ENCODE results near the gene CUX1.

The CUX1 gene

GRCh38 chr7:101942603-101943210 is 125.3 kb downstream of the CUX1 start:
- Histone ChIP-seq H3K79me2 (ENCODE audit: control insufficient read depth, insufficient read depth, low read length, unreplicated experiment) (peaks cover 5% of the 10 kb centered on the region), H3K27ac (ENCODE audit: low read depth, low read length) (peak overlapping the region; percentile 14; the same call in 1 of the 2 replicates)

GRCh38 chr7:101943306-101943705 is 125.9 kb downstream of the CUX1 start:
- H2AFZ ChIP-seq (ENCODE audit: low read length, unreplicated experiment), result no peak overlapping the region
- peaks cover 5% of the 10 kb centered on the region for H3K79me2 ChIP-seq (ENCODE audit: control insufficient read depth, insufficient read depth, low read length, unreplicated experiment)
- no peak overlapping the region for H3K27ac ChIP-seq (ENCODE audit: low read depth, low read length)
- H3K4me3 ChIP-seq (ENCODE audit: low read depth, low read length), result no peak overlapping the region
- H3K4me1 ChIP-seq (ENCODE audit: control insufficient read depth, insufficient read depth, low read length, unreplicated experiment), result peaks cover 19% of the 10 kb centered on the region
- no peaks in the 10 kb centered on the region for H3K36me3 ChIP-seq (ENCODE audit: insufficient read depth, low read length)
- H3K27me3 ChIP-seq (ENCODE audit: insufficient read depth, low read length), result no peaks in the 10 kb centered on the region

More at GRCh38 chr7:101942603-101943210, 125.3 kb downstream of the CUX1 start:
- no peak overlapping the region for H2AFZ ChIP-seq (ENCODE audit: low read length, unreplicated experiment)
- H3K36me3 ChIP-seq (ENCODE audit: insufficient read depth, low read length), result no peaks in the 10 kb centered on the region
- H3K4me1 ChIP-seq (ENCODE audit: control insufficient read depth, insufficient read depth, low read length, unreplicated experiment), result peaks cover 19% of the 10 kb centered on the region
- no peak overlapping the region for H3K4me3 ChIP-seq (ENCODE audit: low read depth, low read length)
- H3K27me3 ChIP-seq (ENCODE audit: insufficient read depth, low read length), result no peaks in the 10 kb centered on the region

GRCh38 chr7:101943889-101944600 is 126.6 kb downstream of the CUX1 start:
- H3K36me3 ChIP-seq (ENCODE audit: insufficient read depth, low read length), result no peaks in the 10 kb centered on the region
- no peaks in the 10 kb centered on the region for H3K27me3 ChIP-seq (ENCODE audit: insufficient read depth, low read length)
- H3K4me1 ChIP-seq (ENCODE audit: control insufficient read depth, insufficient read depth, low read length, unreplicated experiment), result peaks cover 19% of the 10 kb centered on the region
- no peak overlapping the region for H3K27ac ChIP-seq (ENCODE audit: low read depth, low read length)
- H3K79me2 ChIP-seq (ENCODE audit: control insufficient read depth, insufficient read depth, low read length, unreplicated experiment), result peaks cover 5% of the 10 kb centered on the region
- no peak overlapping the region for H3K4me3 ChIP-seq (ENCODE audit: low read depth, low read length)
- no peak overlapping the region for H2AFZ ChIP-seq (ENCODE audit: low read length, unreplicated experiment)

- no peak overlapping the region for H2AFZ ChIP-seq (ENCODE audit: low read length, unreplicated experiment)
- H3K36me3 ChIP-seq (ENCODE audit: insufficient read depth, low read length), result no peaks in the 10 kb centered on the region
- peaks cover 19% of the 10 kb centered on the region for H3K4me1 ChIP-seq (ENCODE audit: control insufficient read depth, insufficient read depth, low read length, unreplicated experiment)
- peaks cover 5% of the 10 kb centered on the region for H3K79me2 ChIP-seq (ENCODE audit: control insufficient read depth, insufficient read depth, low read length, unreplicated experiment)
- no peak overlapping the region for H3K27ac ChIP-seq (ENCODE audit: low read depth, low read length)
- no peaks in the 10 kb centered on the region for H3K27me3 ChIP-seq (ENCODE audit: insufficient read depth, low read length)
- H3K4me3 ChIP-seq (ENCODE audit: low read depth, low read length), result no peak overlapping the region
Measured at GRCh38 chr7:101944611-101945010, 127.2 kb downstream of the CUX1 start.

- H3K79me2 ChIP-seq (ENCODE audit: control insufficient read depth, insufficient read depth, low read length, unreplicated experiment), result peaks cover 5% of the 10 kb centered on the region
- no peak overlapping the region for H3K27ac ChIP-seq (ENCODE audit: low read depth, low read length)
- no peak overlapping the region for H3K4me3 ChIP-seq (ENCODE audit: low read depth, low read length)
- H3K36me3 ChIP-seq (ENCODE audit: insufficient read depth, low read length), result no peaks in the 10 kb centered on the region
- H3K4me1 ChIP-seq (ENCODE audit: control insufficient read depth, insufficient read depth, low read length, unreplicated experiment), result peaks cover 19% of the 10 kb centered on the region
- no peak overlapping the region for H2AFZ ChIP-seq (ENCODE audit: low read length, unreplicated experiment)
- H3K27me3 ChIP-seq (ENCODE audit: insufficient read depth, low read length), result no peaks in the 10 kb centered on the region
Measured at GRCh38 chr7:101945034-101945758, 127.8 kb downstream of the CUX1 start.

DNA sequence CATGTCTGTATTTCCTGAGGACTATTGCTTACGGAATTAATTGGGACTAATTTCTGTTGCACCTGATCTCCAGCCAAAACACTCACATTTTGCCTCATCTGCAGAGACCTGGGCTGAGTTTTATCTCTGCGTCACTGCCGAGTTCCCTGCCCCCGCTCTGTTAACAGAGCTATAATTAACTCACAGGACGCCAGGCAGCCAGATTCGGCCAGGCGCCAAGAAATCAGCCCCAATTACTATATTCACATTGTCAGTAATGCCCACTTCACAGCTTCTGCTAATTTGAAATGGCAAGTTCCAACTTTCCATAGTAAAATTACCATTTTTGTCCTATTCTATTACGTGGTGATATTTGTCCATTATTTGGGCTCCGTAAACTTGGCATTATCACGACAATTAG is 130.5 kb downstream of the CUX1 start:
- H3K4me1 ChIP-seq (ENCODE audit: control insufficient read depth, insufficient read depth, low read length, unreplicated experiment), result peaks cover 12% of the 10 kb centered on the region
- no peak overlapping the region for H2AFZ ChIP-seq (ENCODE audit: low read length, unreplicated experiment)
- no peak overlapping the region for H3K27ac ChIP-seq (ENCODE audit: low read depth, low read length)
- H3K4me3 ChIP-seq (ENCODE audit: low read depth, low read length), result no peak overlapping the region
- no peaks in the 10 kb centered on the region for H3K27me3 ChIP-seq (ENCODE audit: insufficient read depth, low read length)
- H3K36me3 ChIP-seq (ENCODE audit: insufficient read depth, low read length), result no peaks in the 10 kb centered on the region
- peaks cover 5% of the 10 kb centered on the region for H3K79me2 ChIP-seq (ENCODE audit: control insufficient read depth, insufficient read depth, low read length, unreplicated experiment)

DNA sequence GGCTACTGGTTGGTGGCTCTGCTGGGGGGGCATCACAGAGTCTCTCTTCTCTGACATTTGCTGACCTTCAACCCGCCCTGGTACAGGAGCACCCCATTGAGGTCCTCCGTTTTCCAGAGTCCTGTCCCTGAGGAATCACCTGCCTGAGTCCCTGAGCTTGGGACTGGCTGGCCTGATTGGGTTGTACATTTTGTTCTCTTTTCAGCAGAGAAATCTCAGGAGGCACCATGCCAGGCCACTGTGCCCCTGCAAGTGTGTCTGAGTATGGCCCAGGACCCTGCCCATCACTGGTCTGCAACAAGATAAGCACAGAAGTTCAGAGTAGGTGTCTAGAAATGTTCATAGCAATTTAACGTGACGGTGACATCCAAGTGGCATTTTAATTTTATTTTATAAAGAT is 131.2 kb downstream of the CUX1 start:
- Histone ChIP-seq H2AFZ (ENCODE audit: low read length, unreplicated experiment) (no peak overlapping the region), H3K4me3 (ENCODE audit: low read depth, low read length) (no peak overlapping the region), H3K27me3 (ENCODE audit: insufficient read depth, low read length) (no peaks in the 10 kb centered on the region), H3K36me3 (ENCODE audit: insufficient read depth, low read length) (no peaks in the 10 kb centered on the region), H3K4me1 (ENCODE audit: control insufficient read depth, insufficient read depth, low read length, unreplicated experiment) (peaks cover 18% of the 10 kb centered on the region), H3K79me2 (ENCODE audit: control insufficient read depth, insufficient read depth, low read length, unreplicated experiment) (peaks cover 5% of the 10 kb centered on the region), H3K27ac (ENCODE audit: low read depth, low read length) (no peak overlapping the region)

DNA sequence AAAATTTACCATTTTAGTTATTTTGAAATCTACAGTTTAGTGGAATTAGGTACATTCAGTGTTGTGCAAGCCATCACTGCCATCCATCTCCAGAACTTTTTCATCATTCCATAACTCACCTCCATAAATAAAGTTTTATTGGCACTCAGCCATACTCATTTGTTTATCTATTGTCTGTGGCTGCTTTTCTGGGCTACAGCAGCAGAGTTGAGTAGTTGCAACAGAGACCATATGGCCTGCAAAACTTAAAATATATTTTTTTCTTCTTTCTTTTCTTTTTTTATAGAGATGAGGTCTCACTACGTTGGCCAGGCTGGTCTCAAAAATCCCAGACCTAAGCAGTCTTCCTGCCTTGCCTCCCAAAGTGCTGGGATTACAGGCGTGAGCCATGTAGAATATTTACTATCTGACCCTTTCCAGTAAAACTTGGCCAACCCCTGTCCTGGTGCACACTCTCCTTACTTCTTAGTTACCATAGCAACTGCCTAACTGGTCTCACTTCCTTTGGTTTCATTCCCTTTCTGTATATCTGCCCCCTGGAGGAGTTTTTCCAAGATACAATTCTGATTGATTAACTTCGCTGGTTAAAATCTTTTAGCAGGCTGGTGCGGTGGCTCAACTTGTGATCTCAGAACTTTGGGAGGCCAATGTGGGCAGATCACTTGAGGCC is 133.2 kb downstream of the CUX1 start:
- Histone ChIP-seq H2AFZ (ENCODE audit: low read length, unreplicated experiment) (no peak overlapping the region), H3K36me3 (ENCODE audit: insufficient read depth, low read length) (no peaks in the 10 kb centered on the region), H3K4me1 (ENCODE audit: control insufficient read depth, insufficient read depth, low read length, unreplicated experiment) (peaks cover 32% of the 10 kb centered on the region), H3K27me3 (ENCODE audit: insufficient read depth, low read length) (no peaks in the 10 kb centered on the region), H3K79me2 (ENCODE audit: control insufficient read depth, insufficient read depth, low read length, unreplicated experiment) (peaks cover 11% of the 10 kb centered on the region), H3K4me3 (ENCODE audit: low read depth, low read length) (no peak overlapping the region), H3K27ac (ENCODE audit: low read depth, low read length) (peak overlapping the region; percentile 58)

- H3K27ac ChIP-seq (ENCODE audit: low read depth, low read length), result peak overlapping the region; percentile 58
- H3K27me3 ChIP-seq (ENCODE audit: insufficient read depth, low read length), result no peaks in the 10 kb centered on the region
- no peaks in the 10 kb centered on the region for H3K36me3 ChIP-seq (ENCODE audit: insufficient read depth, low read length)
- no peak overlapping the region for H3K4me3 ChIP-seq (ENCODE audit: low read depth, low read length)
- H3K79me2 ChIP-seq (ENCODE audit: control insufficient read depth, insufficient read depth, low read length, unreplicated experiment), result peaks cover 16% of the 10 kb centered on the region
- peaks cover 32% of the 10 kb centered on the region for H3K4me1 ChIP-seq (ENCODE audit: control insufficient read depth, insufficient read depth, low read length, unreplicated experiment)
- no peak overlapping the region for H2AFZ ChIP-seq (ENCODE audit: low read length, unreplicated experiment)
Measured at GRCh38 chr7:101951757-101952156, 134.3 kb downstream of the CUX1 start.

DNA sequence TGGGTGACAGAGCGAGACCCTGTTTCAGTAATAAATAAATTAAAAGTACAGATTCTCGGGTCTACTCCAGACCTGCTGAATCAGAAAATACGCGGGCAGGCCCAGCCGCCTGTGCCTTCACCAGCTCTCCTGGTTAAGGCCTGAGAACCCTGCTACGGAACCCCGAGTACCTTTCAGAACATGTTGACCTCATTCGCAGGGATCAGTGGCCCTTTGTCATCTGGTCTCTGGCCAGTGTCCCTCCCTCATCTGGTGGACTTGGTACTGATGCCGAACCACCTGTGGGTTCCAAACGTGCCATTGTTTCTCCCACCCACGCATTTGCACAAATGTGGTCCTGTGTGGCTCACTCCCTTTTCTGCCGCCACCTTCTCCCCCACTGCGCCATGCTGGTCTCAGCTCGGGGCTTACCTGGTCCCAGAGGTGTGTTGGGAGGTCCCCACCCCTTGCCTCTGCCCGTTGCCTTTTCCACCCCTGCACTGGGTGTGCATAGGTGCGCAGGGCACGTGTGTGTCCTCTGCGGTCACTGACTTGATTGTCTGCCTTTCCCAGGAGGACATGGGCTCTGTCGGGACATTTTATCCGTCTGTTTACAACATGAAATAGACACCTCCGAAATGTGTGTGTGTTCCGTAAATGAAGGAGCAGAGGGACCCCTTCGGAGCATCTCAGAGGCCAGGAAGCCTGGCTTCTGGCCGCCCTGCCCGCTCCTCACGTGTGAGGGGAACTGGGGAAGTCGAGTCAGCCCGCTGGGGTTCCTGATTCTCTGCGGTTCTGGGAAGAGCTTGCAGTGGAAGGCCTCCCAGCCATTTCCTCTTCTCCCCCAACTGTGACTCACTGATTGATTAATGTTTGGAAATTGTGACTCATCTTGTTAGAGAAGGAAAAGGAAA is 135.2 kb downstream of the CUX1 start:
- Histone ChIP-seq H3K27ac (ENCODE audit: low read depth, low read length) (peak overlapping the region; percentile 99), H3K4me1 (ENCODE audit: control insufficient read depth, insufficient read depth, low read length, unreplicated experiment) (peaks cover 32% of the 10 kb centered on the region), H3K79me2 (ENCODE audit: control insufficient read depth, insufficient read depth, low read length, unreplicated experiment) (peaks cover 16% of the 10 kb centered on the region), H2AFZ (ENCODE audit: low read length, unreplicated experiment) (no peak overlapping the region), H3K27me3 (ENCODE audit: insufficient read depth, low read length) (no peaks in the 10 kb centered on the region), H3K4me3 (ENCODE audit: low read depth, low read length) (peak overlapping the region; percentile 58; the same call in 1 of the 2 replicates), H3K36me3 (ENCODE audit: insufficient read depth, low read length) (no peaks in the 10 kb centered on the region)
